Endothelial cell of umbilical vein (primary cell): ENCODE results near the gene TRERF1. TPM values are rescaled to one million over a fixed set of nuclear protein-coding genes. Genes with fewer than 3 reads are reported as not detected.

Experiments
- BruUV-seq: library from RNA; stranded (reverse); fragments of 400-500 nt; replicated peaks from 2 replicates; lab custom pipeline; 2021; lab: Mats Ljungman, UMichigan
- CTCF ChIA-PET: fragments of 300-600, 350-600 bp; sonication (Branson Sonifier 250); formaldehyde crosslinking; loops from one replicate; lab custom pipeline; 2021; ENCODE audit warnings: antibody characterized with exemption, inconsistent platforms; lab: Charles Lee
- POLR2A ChIA-PET: fragments of 300-600, 350-600 bp; sonication (Branson Sonifier 250); formaldehyde crosslinking; loops from one replicate; lab custom pipeline; 2021; ENCODE audit warnings: antibody characterized with exemption, inconsistent platforms; lab: Charles Lee
- DNase-seq: peaks from one replicate; pipeline ENCODE4 v3.0.0-alpha.2; 2011; ENCODE audit warnings: low read depth, low spot score
- FAIRE-seq: peaks from 2 replicates; lab custom pipeline; 2011; peaks lifted over from hg19 to GRCh38; lab: Jason Lieb, UNC
- H2AFZ ChIP-seq: 2 replicates; pipeline ENCODE4 v1.6.0; 2012; ENCODE audit warnings: low read depth, low read length, control low read depth, inconsistent platforms
- H3K27ac ChIP-seq: 2 replicates; pipeline ENCODE4 v1.5.1; 2011; ENCODE audit warnings: low read depth, mild to moderate bottlenecking, control low read depth, low read length, moderate library complexity; ENCODE audit not compliant: insufficient read depth
- H3K27me3 ChIP-seq, 2 experiments: 2 replicates each; pipeline versions ENCODE4 v1.6.0 to v1.6.1; 2011; ENCODE audit warnings: low read length in 2 of 2, mixed read lengths in 1 of 2; ENCODE audit not compliant: control insufficient read depth in 2 of 2, insufficient read depth in 2 of 2
- H3K36me3 ChIP-seq, 2 experiments: 2 replicates in 1 of 2; 3 replicates in 1 of 2; pipeline ENCODE4 v1.5.1; 2011; ENCODE audit warnings: low read length in 2 of 2, mild to moderate bottlenecking in 1 of 2, moderate library complexity in 1 of 2; ENCODE audit not compliant: control insufficient read depth in 2 of 2, insufficient read depth in 2 of 2; ENCODE audit errors: extremely low read depth in 1 of 2
- H3K4me1 ChIP-seq: 3 replicates; pipeline ENCODE4 v1.5.1; 2011; ENCODE audit warnings: mild to moderate bottlenecking, low read length; ENCODE audit not compliant: control insufficient read depth, insufficient read depth; ENCODE audit errors: extremely low read depth
- H3K4me2 ChIP-seq: 2 replicates; pipeline ENCODE4 v1.6.1; 2011; ENCODE audit warnings: low read length, control low read depth, mixed read lengths; ENCODE audit not compliant: insufficient read depth
- H3K4me3 ChIP-seq, 3 experiments: fragments of 200-600 bp in 1 of 3; sonication (generic), shearing (Covaris generic) in 1 of 3; replicated peaks in 1 of 3; 2 replicates each; pipeline ENCODE4 v1.5.1; 2011 to 2016; ENCODE audit warnings: control low read depth in 3 of 3, low read length in 3 of 3, mild to moderate bottlenecking in 2 of 3, inconsistent platforms in 1 of 3, low read depth in 1 of 3, moderate library complexity in 1 of 3; ENCODE audit not compliant: insufficient read depth in 1 of 3
- H3K79me2 ChIP-seq: 2 replicates; pipeline ENCODE4 v1.6.0; 2012; ENCODE audit warnings: low read length, inconsistent platforms; ENCODE audit not compliant: control insufficient read depth, insufficient read depth
- H3K9ac ChIP-seq: replicated peaks from 2 replicates; pipeline ENCODE3; 2011; ENCODE audit warnings: low read length, control low read depth; ENCODE audit not compliant: insufficient read depth; ENCODE audit errors: extremely low read depth
- H3K9me1 ChIP-seq: replicated peaks from 3 replicates; pipeline ENCODE4 v1.6.0; 2011; ENCODE audit warnings: mild to moderate bottlenecking, low read length; ENCODE audit not compliant: control insufficient read depth, insufficient read depth; ENCODE audit errors: extremely low read depth
- H3K9me3 ChIP-seq: replicated peaks from 2 replicates; pipeline ENCODE4 v1.5.1; 2012; ENCODE audit warnings: low read length, inconsistent platforms; ENCODE audit not compliant: control insufficient read depth, insufficient read depth
- H4K20me1 ChIP-seq: replicated peaks from 2 replicates; pipeline ENCODE3; 2011; ENCODE audit warnings: mild to moderate bottlenecking, low read length; ENCODE audit not compliant: control insufficient read depth, insufficient read depth; ENCODE audit errors: extremely low read depth
- EZH2 ChIP-seq: IDR thresholded peaks from 2 replicates; pipeline ENCODE4 v1.6.1; 2012; ENCODE audit warnings: borderline replicate concordance, low read depth, mild to moderate bottlenecking, moderate library complexity, low read length, inconsistent platforms; ENCODE audit not compliant: severe bottlenecking
- FOS ChIP-seq: IDR thresholded peaks from 2 replicates; pipeline ENCODE4 v1.6.1; 2011; ENCODE audit warnings: mild to moderate bottlenecking, low read length, moderate library complexity, borderline replicate concordance; ENCODE audit not compliant: insufficient read depth
- GATA2 ChIP-seq: IDR thresholded peaks from 2 replicates; pipeline ENCODE4 v1.7.0; 2011; ENCODE audit warnings: low read depth, mild to moderate bottlenecking, moderate library complexity, mixed read lengths, low read length; ENCODE audit not compliant: insufficient read length, insufficient read depth
- JUN ChIP-seq: IDR thresholded peaks from 2 replicates; pipeline ENCODE4 v1.6.1; 2011; ENCODE audit warnings: borderline replicate concordance, low read depth; ENCODE audit not compliant: insufficient read length, insufficient read depth
- MYC ChIP-seq: IDR thresholded peaks from one replicate; pipeline ENCODE4 v1.6.1; 2011; ENCODE audit warnings: mild to moderate bottlenecking, low read depth, low read length
- POLR2A ChIP-seq: IDR thresholded peaks from 2 replicates; pipeline ENCODE4 v1.6.1; 2012; ENCODE audit warnings: low read depth, mild to moderate bottlenecking, control low read depth, low read length
- POLR2AphosphoS5 ChIP-seq: IDR thresholded peaks from 2 replicates; pipeline ENCODE4 v1.6.1; 2012; ENCODE audit warnings: low read depth, mild to moderate bottlenecking, control low read depth, low read length, moderate library complexity; ENCODE audit not compliant: insufficient read depth
- dilution Hi-C: fragments of 300-500 bp; cut with MboI; formaldehyde crosslinking; loops from one replicate; pipeline ENCODE4 v1.15.0; 2019; ENCODE audit warnings: low sequenced_read_pairs; ENCODE audit not compliant: extremely low pct_ligation_motif_present
- intact Hi-C: fragments of 100-400 bp; cut with micrococcal nuclease; formaldehyde crosslinking; loops from one replicate; pipeline ENCODE4 v1.10.0; 2022
- polyA plus RNA-seq, 4 experiments: library from polyadenylated mRNA; depleted of rRNA in 3 of 4; stranded (reverse) in 3 of 4; unstranded in 1 of 4; fragments of >200 nt; gene quantifications; 2 replicates each; pipeline versions ENCODE4 v1.2.1 to v1.2.3, GENCODE V29; 2011 to 2012; ENCODE audit warnings: missing spikeins in 1 of 4
- total RNA-seq: library from RNA; stranded (reverse); gene quantifications from 2 replicates; pipeline ENCODE4 v1.2.3, GENCODE V29; 2021
- TF ChIP-seq, protein P1 (sequence below): IDR thresholded peaks from 2 replicates; pipeline ENCODE4 v1.6.1; 2011; ENCODE audit not compliant: insufficient read depth, insufficient read length
- TF ChIP-seq, protein P2 (sequence below), 2 donors: IDR thresholded peaks; 1 replicate in 1 of 2; 2 replicates in 1 of 2; pipeline ENCODE4 v1.5.1; 2011; ENCODE audit warnings: low read length in 2 of 2, mild to moderate bottlenecking in 2 of 2, moderate library complexity in 2 of 2, control low read depth in 1 of 2, inconsistent platforms in 1 of 2, low read depth in 1 of 2; ENCODE audit not compliant: insufficient read depth in 1 of 2; ENCODE audit errors: extremely low read depth in 1 of 2

TRERF1 gene
- total and polyA plus RNA-seq, 2 donors (not counting 3 experiments of a cell fraction or from before 2014, with no cell fraction given): 0.73 to 5.5 TPM

DNA sequence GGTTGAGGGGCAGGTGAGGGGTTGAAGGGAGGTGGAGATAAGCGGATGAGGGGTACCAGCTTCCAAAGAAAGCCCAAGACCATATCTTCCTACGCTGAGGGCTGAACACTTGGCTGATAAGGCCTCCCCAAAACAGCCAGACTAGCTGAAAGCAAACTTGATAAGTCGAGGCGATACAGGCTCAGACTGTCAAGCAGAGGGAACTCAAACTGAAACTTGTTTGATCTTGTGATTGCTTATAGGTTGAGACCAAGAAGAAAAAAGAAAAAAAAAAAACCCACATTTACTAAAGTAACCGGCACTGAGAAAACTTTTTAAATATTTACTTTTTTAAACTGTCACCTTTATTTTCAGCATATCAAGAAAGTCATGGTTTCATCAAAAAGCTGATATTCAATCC, 73.6 kb downstream of the TRERF1 start:
- H3K27me3 ChIP-seq: peaks cover 0 to 2% of the 10 kb centered on the region in 2 experiments
- ChIA-PET POLR2A (no interaction called here), CTCF (no interaction called here)
- no peaks in the 10 kb centered on the region for H3K79me2 ChIP-seq
- DNase-seq (no peak), FAIRE-seq (no peak)
- H2AFZ ChIP-seq: no peak overlapping the region
- dilution Hi-C loops (no loop called here), intact Hi-C loops (no loop called here)
- no TSS peak for BruUV-seq
- H4K20me1 ChIP-seq: no peaks in the 10 kb centered on the region
- no peak overlapping the region for H3K27ac ChIP-seq
- H3K4me2 ChIP-seq: no peak overlapping the region
- TF ChIP-seq MYC (no peak), FOS (no peak), POLR2AphosphoS5 (no peak), EZH2 (no peak), POLR2A (no peak), GATA2 (no peak), JUN (no peak)
- TF ChIP-seq, protein P1, sequence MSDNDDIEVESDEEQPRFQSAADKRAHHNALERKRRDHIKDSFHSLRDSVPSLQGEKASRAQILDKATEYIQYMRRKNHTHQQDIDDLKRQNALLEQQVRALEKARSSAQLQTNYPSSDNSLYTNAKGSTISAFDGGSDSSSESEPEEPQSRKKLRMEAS: no peak
- TF ChIP-seq, protein P2, sequence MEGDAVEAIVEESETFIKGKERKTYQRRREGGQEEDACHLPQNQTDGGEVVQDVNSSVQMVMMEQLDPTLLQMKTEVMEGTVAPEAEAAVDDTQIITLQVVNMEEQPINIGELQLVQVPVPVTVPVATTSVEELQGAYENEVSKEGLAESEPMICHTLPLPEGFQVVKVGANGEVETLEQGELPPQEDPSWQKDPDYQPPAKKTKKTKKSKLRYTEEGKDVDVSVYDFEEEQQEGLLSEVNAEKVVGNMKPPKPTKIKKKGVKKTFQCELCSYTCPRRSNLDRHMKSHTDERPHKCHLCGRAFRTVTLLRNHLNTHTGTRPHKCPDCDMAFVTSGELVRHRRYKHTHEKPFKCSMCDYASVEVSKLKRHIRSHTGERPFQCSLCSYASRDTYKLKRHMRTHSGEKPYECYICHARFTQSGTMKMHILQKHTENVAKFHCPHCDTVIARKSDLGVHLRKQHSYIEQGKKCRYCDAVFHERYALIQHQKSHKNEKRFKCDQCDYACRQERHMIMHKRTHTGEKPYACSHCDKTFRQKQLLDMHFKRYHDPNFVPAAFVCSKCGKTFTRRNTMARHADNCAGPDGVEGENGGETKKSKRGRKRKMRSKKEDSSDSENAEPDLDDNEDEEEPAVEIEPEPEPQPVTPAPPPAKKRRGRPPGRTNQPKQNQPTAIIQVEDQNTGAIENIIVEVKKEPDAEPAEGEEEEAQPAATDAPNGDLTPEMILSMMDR (IDR thresholded peaks at IDR 0.05; ENCODE audit: extremely low read depth in 1 of 2, insufficient read depth in 1 of 2, low read depth in 1 of 2, low read length in 2 of 2): no peak
- no peak overlapping the region for H3K9ac ChIP-seq
- H3K9me3 ChIP-seq: no peaks in the 10 kb centered on the region
- H3K36me3 ChIP-seq: no peaks in the 10 kb centered on the region
- H3K4me3 ChIP-seq: no peak overlapping the region
- H3K9me1 ChIP-seq: no peaks in the 10 kb centered on the region
- H3K4me1 ChIP-seq: no peaks in the 10 kb centered on the region
